Stimulated activated CD8-positive, alpha-beta memory T cell treated with anti-CD3 and anti-CD28 coated beads, Interleukin-15, amount 100 ng/mL, for 1 hour (primary cell): Measurements from ENCODE around the gene VGLL4.

Experiments
- DNase-seq: peaks from one replicate; pipeline ENCODE4 v3.0.0-alpha.2; 2020; ENCODE audit warnings: low read depth

Gene VGLL4

GRCh38 chr3:11548721-11549131 lies 95.0 kb downstream of the VGLL4 start:
- DNase-seq, result no peak

GRCh38 chr3:11547498-11547897 lies 96.2 kb downstream of the VGLL4 start:
- DNase-seq, result no peak

GRCh38 chr3:11546657-11547302 lies 96.9 kb downstream of the VGLL4 start:
- no peak for DNase-seq

- no peak for DNase-seq
Measured at GRCh38 chr3:11545186-11545851, 98.4 kb downstream of the VGLL4 start.

GRCh38 chr3:11544412-11545181 lies 99.1 kb downstream of the VGLL4 start:
- DNase-seq, result no peak

- no peak for DNase-seq
Measured at GRCh38 chr3:11543948-11544387, 99.7 kb downstream of the VGLL4 start.

- DNase-seq, result no peak
Measured at GRCh38 chr3:11543141-11543947, 100.4 kb downstream of the VGLL4 start.

- no peak for DNase-seq
Measured at GRCh38 chr3:11542551-11542950, 101.2 kb downstream of the VGLL4 start.

- DNase-seq, result no peak
Measured at GRCh38 chr3:11541321-11542303, 102.1 kb downstream of the VGLL4 start.

GRCh38 chr3:11539677-11540076 lies 104.0 kb downstream of the VGLL4 start:
- DNase-seq, result no peak

GRCh38 chr3:11539218-11539617 lies 104.5 kb downstream of the VGLL4 start:
- DNase-seq, result no peak

- DNase-seq, result no peak
Measured at GRCh38 chr3:11538581-11538980, 105.1 kb downstream of the VGLL4 start.

GRCh38 chr3:11536936-11537612 lies 106.6 kb downstream of the VGLL4 start:
- DNase-seq, result no peak

- DNase-seq, result no peak
Measured at GRCh38 chr3:11536132-11536935, 107.4 kb downstream of the VGLL4 start.

- DNase-seq, result no peak
Measured at GRCh38 chr3:11535243-11535960, 108.3 kb downstream of the VGLL4 start.

- DNase-seq, result no peak
Measured at GRCh38 chr3:11534793-11535101, 109.0 kb downstream of the VGLL4 start.

- no peak for DNase-seq
Measured at GRCh38 chr3:11534011-11534792, 109.5 kb downstream of the VGLL4 start.

- DNase-seq, result no peak
Measured at GRCh38 chr3:11532931-11533391, 110.8 kb downstream of the VGLL4 start.
